ENCODE data around the gene CBLL1.

- TF ChIP-seq RAD21 (conservative IDR thresholded peaks at IDR 0.05 in 1 of 2, IDR thresholded peaks at IDR 0.05 in 1 of 2) (no peak), CTCF (IDR thresholded peaks at IDR 0.05) (no peak), POLR2A (IDR thresholded peaks at IDR 0.05; ENCODE audit: low read length) (no peak), SREBF2 (IDR thresholded peaks at IDR 0.05) (no peak), BHLHE40 (IDR thresholded peaks at IDR 0.05; ENCODE audit: low read depth, low read length) (no peak)
Observed at GRCh38 chr7:107788662-107789061, 44.7 kb downstream of the CBLL1 start.
